WTC11 (cell line): ENCODE measurements around the gene ATP11A. TPM values are rescaled to one million over a fixed set of nuclear protein-coding genes. Genes with fewer than 3 reads are reported as not detected.
A peak's percentile ranks its signal among the peaks of the same experiment; 100 is the strongest.

ENCODE experiments used
- ATAC-seq: fragments of 200-7000 bp; cut with Tn5 transposase; 2 replicates; pipeline ENCODE4 v1.10.0; 2021; ENCODE audit warnings: mild to moderate bottlenecking, moderate library complexity
- CTCF ChIA-PET: fragments of 300-600 bp; sonication (Branson Sonifier 250); formaldehyde crosslinking; loops from one replicate; lab custom pipeline; 2021; ENCODE audit warnings: antibody characterized with exemption; lab: Charles Lee
- POLR2A ChIA-PET: fragments of 350-600 bp; sonication (Branson Sonifier 250); formaldehyde crosslinking; loops from one replicate; lab custom pipeline; 2021; ENCODE audit warnings: antibody characterized with exemption; lab: Charles Lee
- DNase-seq: peaks from one replicate; pipeline ENCODE4 v3.0.0; 2021; ENCODE audit warnings: low spot score
- H3K27ac Mint-ChIP-seq: 2 replicates; pipeline ENCODE4 v1.8.0; 2021; ENCODE audit warnings: mixed read lengths
- H3K27me3 Mint-ChIP-seq: 2 replicates; pipeline ENCODE4 v1.8.0; 2021; ENCODE audit warnings: low read depth, mild to moderate bottlenecking, moderate library complexity, mixed read lengths
- H3K36me3 Mint-ChIP-seq: 2 replicates; pipeline ENCODE4 v1.8.0; 2021; ENCODE audit warnings: mixed read lengths
- H3K4me1 Mint-ChIP-seq: 2 replicates; pipeline ENCODE4 v1.8.0; 2022; ENCODE audit warnings: mixed read lengths
- H3K4me3 Mint-ChIP-seq: 2 replicates; pipeline ENCODE4 v1.8.0; 2021; ENCODE audit warnings: mild to moderate bottlenecking, moderate library complexity, mixed read lengths
- H3K9me3 Mint-ChIP-seq: 2 replicates; pipeline ENCODE4 v1.8.0; 2021; ENCODE audit warnings: mixed read lengths
- ATF1 ChIP-seq: sonication (generic); formaldehyde crosslinking; IDR thresholded peaks from 2 replicates; pipeline ENCODE4 v1.8.1; 2023; ENCODE audit warnings: mild to moderate bottlenecking, moderate library complexity, missing genetic modification reagents
- CBFB ChIP-seq: sonication (generic); formaldehyde crosslinking; IDR thresholded peaks from 2 replicates; pipeline ENCODE4 v1.8.1; 2022; ENCODE audit warnings: mild to moderate bottlenecking, low read depth, missing genetic modification reagents
- ELF4 ChIP-seq: sonication (generic); formaldehyde crosslinking; IDR thresholded peaks from 2 replicates; pipeline ENCODE4 v1.8.1; 2022; ENCODE audit warnings: low read depth, mild to moderate bottlenecking, moderate library complexity, missing genetic modification reagents
- EMX1 ChIP-seq: fragments of 250-450 bp; sonication (Bioruptor Pico); IDR thresholded peaks from 2 replicates; pipeline ENCODE4 v1.8.0; 2021; ENCODE audit warnings: mild to moderate bottlenecking
- FOXJ3 ChIP-seq: sonication (generic); formaldehyde crosslinking; IDR thresholded peaks from 2 replicates; pipeline ENCODE4 v1.9.0; 2021; ENCODE audit warnings: missing genetic modification reagents, mild to moderate bottlenecking, borderline replicate concordance
- FOXP1 ChIP-seq: sonication (generic); formaldehyde crosslinking; IDR thresholded peaks from 2 replicates; pipeline ENCODE4 v1.8.0; 2022; ENCODE audit warnings: missing genetic modification reagents, mild to moderate bottlenecking, moderate library complexity, borderline replicate concordance
- KAT7 ChIP-seq: sonication (generic); formaldehyde crosslinking; IDR thresholded peaks from 2 replicates; pipeline ENCODE4 v1.8.1; 2023; ENCODE audit warnings: missing genetic modification reagents, mild to moderate bottlenecking, borderline replicate concordance
- NFATC4 ChIP-seq: fragments of 250-450 bp; sonication (Bioruptor Pico); IDR thresholded peaks from 2 replicates; pipeline ENCODE4 v1.9.0; 2021; ENCODE audit warnings: mild to moderate bottlenecking
- NFYB ChIP-seq: sonication (generic); formaldehyde crosslinking; conservative IDR thresholded peaks from 2 replicates; pipeline ENCODE4 v1.8.0; 2022; ENCODE audit warnings: low read depth, missing genetic modification reagents
- SMAD3 ChIP-seq: sonication (generic); formaldehyde crosslinking; IDR thresholded peaks from 2 replicates; pipeline ENCODE4 v1.8.0; 2022; ENCODE audit warnings: missing genetic modification reagents, mild to moderate bottlenecking, borderline replicate concordance
- SMAD4 ChIP-seq: sonication (generic); formaldehyde crosslinking; IDR thresholded peaks from 2 replicates; pipeline ENCODE4 v1.8.0; 2022; ENCODE audit warnings: mild to moderate bottlenecking, missing genetic modification reagents
- ZNF121 ChIP-seq: sonication (generic); formaldehyde crosslinking; IDR thresholded peaks from 2 replicates; pipeline ENCODE4 v1.8.0; 2023; ENCODE audit warnings: missing genetic modification reagents
- ZNF232 ChIP-seq: sonication (generic); formaldehyde crosslinking; IDR thresholded peaks from 2 replicates; pipeline ENCODE4 v1.8.0; 2022; ENCODE audit warnings: mild to moderate bottlenecking, missing genetic modification reagents
- ZNF671 ChIP-seq: fragments of 250-450 bp; sonication (Bioruptor Pico); IDR thresholded peaks from 2 replicates; pipeline ENCODE4 v1.8.0; 2021; ENCODE audit warnings: mild to moderate bottlenecking
- total RNA-seq: library from RNA; stranded (reverse); gene quantifications from 3 replicates; pipeline ENCODE4 v1.2.3, GENCODE V29; 2021
- TF ChIP-seq, protein P1 (sequence below): sonication (generic); formaldehyde crosslinking; IDR thresholded peaks from 2 replicates; pipeline ENCODE4 v1.8.0; 2022; ENCODE audit warnings: mild to moderate bottlenecking, missing genetic modification reagents
- TF ChIP-seq, protein P2 (sequence below): fragments of 250-450 bp; sonication (Bioruptor Pico); IDR thresholded peaks from 2 replicates; pipeline ENCODE4 v1.9.0; 2021; ENCODE audit warnings: mild to moderate bottlenecking
- TF ChIP-seq, protein P3 (sequence below): sonication (generic); formaldehyde crosslinking; IDR thresholded peaks from 2 replicates; pipeline ENCODE4 v1.8.1; 2023; ENCODE audit warnings: mild to moderate bottlenecking, missing genetic modification reagents, borderline replicate concordance
- TF ChIP-seq, protein P4 (sequence below): fragments of 250-450 bp; sonication (Bioruptor Pico); conservative IDR thresholded peaks from 2 replicates; pipeline ENCODE4 v1.9.0; 2021; ENCODE audit warnings: mild to moderate bottlenecking
- TF ChIP-seq, protein P5 (sequence below): fragments of 250-450 bp; sonication (Bioruptor Pico); IDR thresholded peaks from 2 replicates; pipeline ENCODE4 v1.8.0; 2021; ENCODE audit warnings: mild to moderate bottlenecking
- TF ChIP-seq, protein P6 (sequence below): sonication (generic); formaldehyde crosslinking; IDR thresholded peaks from 2 replicates; pipeline ENCODE4 v1.8.1; 2022; ENCODE audit warnings: mild to moderate bottlenecking, missing genetic modification reagents, moderate library complexity, borderline replicate concordance
- TF ChIP-seq, protein P7 (sequence below): sonication (generic); formaldehyde crosslinking; conservative IDR thresholded peaks from 2 replicates; pipeline ENCODE4 v1.8.1; 2023; ENCODE audit warnings: mild to moderate bottlenecking, low read depth, missing genetic modification reagents, moderate library complexity

The ATP11A gene
- total RNA-seq, 1 experiment from 2014 or later: 100 TPM

DNA sequence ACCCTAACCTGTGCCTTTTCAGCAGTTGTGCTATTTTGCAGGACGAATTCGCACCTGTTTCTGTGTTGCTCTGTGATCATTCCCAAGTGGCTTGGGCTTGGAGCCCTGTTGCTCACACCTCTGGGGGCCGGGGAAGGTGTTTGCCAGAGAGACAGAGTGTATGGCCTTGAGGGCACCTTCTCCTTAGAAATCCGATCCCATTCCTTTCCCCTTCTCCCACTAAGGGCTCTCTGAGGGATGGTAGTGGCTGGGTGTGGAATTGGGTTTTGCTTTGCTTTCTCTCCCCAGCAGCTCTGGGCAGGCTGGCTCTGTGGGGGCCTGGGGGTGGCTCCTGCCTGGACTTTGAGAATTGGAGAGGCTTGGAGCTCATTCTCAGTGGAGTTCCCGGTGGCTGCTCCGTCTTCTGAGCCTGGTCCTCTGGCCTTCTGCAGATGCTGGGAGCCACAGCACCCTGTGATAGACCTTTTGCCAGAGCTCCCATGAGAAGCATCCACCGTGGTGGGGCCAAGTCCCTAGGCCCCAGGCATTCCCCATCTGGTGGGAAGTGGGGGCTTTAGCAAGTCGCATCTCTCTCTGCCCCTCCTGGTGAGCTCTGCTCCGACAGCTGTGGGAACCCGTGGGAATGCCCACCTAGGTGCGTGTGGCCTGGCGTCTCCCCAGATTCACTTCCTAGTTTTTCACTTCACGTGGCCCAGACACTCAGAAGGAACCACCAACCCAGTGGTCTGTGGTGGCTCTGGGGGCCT is 26.1 kb downstream of the ATP11A start:
- Mint-ChIP-seq H3K36me3 (peaks cover 13% of the 10 kb centered on the region), H3K27ac (peak overlapping the region; percentile 93), H3K9me3 (no peaks in the 10 kb centered on the region), H3K4me1 (peaks cover 92% of the 10 kb centered on the region), H3K4me3 (peak overlapping the region; percentile 27; the same call in 1 of the 2 replicates), H3K27me3 (no peaks in the 10 kb centered on the region)
- TF ChIP-seq ZNF232 (CRISPR knock-in tag): 0 out of 2 replicates have a peak, but pooled peaks have one; percentile 37
- TF ChIP-seq CBFB (CRISPR knock-in tag): no peak
- peak; percentile 25 for DNase-seq
- no peak for ATAC-seq
- POLR2A ChIA-PET: no interaction called here
- CTCF ChIA-PET: interaction anchor here (0.7 kb wide), 1 partner anchor 314 kb away, joined by 3 read pairs; no protein-coding TSS in a partner anchor

DNA sequence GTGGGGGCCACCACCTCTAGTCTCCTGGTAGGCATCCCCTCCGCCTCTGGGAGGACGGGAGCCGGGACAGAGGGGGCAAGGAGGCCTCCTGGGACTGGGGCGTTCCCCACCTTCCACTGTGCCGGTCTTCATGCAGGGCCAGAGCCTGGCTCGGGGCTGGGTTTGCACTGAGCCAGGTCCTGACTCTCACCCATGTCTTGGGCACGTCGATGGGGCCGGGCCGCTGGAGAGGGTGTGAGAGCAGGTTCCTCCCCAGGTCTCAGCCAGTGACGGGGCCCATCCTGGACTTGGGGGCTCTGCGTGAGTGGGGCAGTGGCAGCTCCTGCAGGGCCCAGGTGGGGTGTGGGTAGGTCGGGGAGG is 26.6 kb downstream of the ATP11A start:
- CTCF ChIA-PET: no interaction called here
- POLR2A ChIA-PET: no interaction called here
- H3K4me1 Mint-ChIP-seq: peaks cover 92% of the 10 kb centered on the region

More for the DNA sequence above, 26.6 kb downstream of the ATP11A start:
- DNase-seq (peak; percentile 9), ATAC-seq (no peak)
- Mint-ChIP-seq H3K4me3 (no peak overlapping the region), H3K36me3 (peaks cover 13% of the 10 kb centered on the region), H3K27me3 (no peaks in the 10 kb centered on the region), H3K9me3 (no peaks in the 10 kb centered on the region), H3K27ac (peak overlapping the region; percentile 76; the same call in 1 of the 2 replicates)
- TF ChIP-seq, protein P1, sequence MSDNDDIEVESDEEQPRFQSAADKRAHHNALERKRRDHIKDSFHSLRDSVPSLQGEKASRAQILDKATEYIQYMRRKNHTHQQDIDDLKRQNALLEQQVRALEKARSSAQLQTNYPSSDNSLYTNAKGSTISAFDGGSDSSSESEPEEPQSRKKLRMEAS (CRISPR knock-in tag): no peak
- no peak for TF ChIP-seq SMAD4
- TF ChIP-seq SMAD3 (CRISPR knock-in tag): no peak
- TF ChIP-seq, protein P2, sequence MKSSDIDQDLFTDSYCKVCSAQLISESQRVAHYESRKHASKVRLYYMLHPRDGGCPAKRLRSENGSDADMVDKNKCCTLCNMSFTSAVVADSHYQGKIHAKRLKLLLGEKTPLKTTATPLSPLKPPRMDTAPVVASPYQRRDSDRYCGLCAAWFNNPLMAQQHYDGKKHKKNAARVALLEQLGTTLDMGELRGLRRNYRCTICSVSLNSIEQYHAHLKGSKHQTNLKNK (CRISPR knock-in tag): no peak
- TF ChIP-seq EMX1 (CRISPR knock-in tag): no peak
- TF ChIP-seq, protein P3, sequence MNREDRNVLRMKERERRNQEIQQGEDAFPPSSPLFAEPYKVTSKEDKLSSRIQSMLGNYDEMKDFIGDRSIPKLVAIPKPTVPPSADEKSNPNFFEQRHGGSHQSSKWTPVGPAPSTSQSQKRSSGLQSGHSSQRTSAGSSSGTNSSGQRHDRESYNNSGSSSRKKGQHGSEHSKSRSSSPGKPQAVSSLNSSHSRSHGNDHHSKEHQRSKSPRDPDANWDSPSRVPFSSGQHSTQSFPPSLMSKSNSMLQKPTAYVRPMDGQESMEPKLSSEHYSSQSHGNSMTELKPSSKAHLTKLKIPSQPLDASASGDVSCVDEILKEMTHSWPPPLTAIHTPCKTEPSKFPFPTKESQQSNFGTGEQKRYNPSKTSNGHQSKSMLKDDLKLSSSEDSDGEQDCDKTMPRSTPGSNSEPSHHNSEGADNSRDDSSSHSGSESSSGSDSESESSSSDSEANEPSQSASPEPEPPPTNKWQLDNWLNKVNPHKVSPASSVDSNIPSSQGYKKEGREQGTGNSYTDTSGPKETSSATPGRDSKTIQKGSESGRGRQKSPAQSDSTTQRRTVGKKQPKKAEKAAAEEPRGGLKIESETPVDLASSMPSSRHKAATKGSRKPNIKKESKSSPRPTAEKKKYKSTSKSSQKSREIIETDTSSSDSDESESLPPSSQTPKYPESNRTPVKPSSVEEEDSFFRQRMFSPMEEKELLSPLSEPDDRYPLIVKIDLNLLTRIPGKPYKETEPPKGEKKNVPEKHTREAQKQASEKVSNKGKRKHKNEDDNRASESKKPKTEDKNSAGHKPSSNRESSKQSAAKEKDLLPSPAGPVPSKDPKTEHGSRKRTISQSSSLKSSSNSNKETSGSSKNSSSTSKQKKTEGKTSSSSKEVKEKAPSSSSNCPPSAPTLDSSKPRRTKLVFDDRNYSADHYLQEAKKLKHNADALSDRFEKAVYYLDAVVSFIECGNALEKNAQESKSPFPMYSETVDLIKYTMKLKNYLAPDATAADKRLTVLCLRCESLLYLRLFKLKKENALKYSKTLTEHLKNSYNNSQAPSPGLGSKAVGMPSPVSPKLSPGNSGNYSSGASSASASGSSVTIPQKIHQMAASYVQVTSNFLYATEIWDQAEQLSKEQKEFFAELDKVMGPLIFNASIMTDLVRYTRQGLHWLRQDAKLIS (CRISPR knock-in tag): no peak
- no peak for TF ChIP-seq NFATC4
- no peak for TF ChIP-seq NFYB (CRISPR knock-in tag)
- TF ChIP-seq, protein P4, sequence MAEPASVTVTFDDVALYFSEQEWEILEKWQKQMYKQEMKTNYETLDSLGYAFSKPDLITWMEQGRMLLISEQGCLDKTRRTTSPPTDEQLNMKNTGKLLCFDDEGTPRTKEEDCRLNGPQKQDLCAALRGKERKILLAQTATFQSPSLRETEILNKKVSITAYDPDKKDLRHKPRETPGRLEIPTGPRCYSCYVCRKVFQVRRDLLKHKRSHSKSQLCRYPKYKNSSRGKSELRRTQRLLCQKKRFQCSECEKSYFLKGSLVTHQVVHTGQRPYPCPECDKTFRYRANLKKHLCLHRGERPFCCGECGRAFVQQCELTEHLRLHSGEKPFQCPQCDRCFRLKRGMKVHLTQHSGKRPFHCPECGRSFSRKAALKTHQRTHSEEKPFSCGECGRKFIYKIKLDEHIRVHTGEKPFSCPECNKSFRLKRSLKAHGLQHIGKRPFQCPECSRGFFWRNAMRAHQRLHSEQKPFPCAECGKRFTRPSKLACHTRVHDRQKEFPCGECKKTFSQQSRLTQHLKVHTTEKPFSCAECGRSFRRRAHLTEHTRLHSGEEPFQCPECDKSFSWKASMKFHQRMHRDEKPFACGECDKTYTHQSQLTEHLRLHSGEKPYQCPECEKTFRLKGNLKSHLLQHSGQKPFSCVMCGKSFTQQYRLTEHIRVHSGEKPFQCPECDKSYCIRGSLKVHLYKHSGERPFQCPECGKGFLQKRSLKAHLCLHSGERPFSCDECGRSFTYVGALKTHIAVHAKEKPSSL (CRISPR knock-in tag): no peak
- TF ChIP-seq ELF4 (CRISPR knock-in tag): no peak
- TF ChIP-seq FOXJ3 (CRISPR knock-in tag): no peak
- no peak for TF ChIP-seq ATF1 (CRISPR knock-in tag)
- TF ChIP-seq ZNF671 (CRISPR knock-in tag): no peak
- TF ChIP-seq KAT7 (CRISPR knock-in tag): no peak
- no peak for TF ChIP-seq FOXP1
- TF ChIP-seq, protein P5, sequence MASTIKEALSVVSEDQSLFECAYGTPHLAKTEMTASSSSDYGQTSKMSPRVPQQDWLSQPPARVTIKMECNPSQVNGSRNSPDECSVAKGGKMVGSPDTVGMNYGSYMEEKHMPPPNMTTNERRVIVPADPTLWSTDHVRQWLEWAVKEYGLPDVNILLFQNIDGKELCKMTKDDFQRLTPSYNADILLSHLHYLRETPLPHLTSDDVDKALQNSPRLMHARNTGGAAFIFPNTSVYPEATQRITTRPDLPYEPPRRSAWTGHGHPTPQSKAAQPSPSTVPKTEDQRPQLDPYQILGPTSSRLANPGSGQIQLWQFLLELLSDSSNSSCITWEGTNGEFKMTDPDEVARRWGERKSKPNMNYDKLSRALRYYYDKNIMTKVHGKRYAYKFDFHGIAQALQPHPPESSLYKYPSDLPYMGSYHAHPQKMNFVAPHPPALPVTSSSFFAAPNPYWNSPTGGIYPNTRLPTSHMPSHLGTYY (CRISPR knock-in tag): no peak
- TF ChIP-seq, protein P6, sequence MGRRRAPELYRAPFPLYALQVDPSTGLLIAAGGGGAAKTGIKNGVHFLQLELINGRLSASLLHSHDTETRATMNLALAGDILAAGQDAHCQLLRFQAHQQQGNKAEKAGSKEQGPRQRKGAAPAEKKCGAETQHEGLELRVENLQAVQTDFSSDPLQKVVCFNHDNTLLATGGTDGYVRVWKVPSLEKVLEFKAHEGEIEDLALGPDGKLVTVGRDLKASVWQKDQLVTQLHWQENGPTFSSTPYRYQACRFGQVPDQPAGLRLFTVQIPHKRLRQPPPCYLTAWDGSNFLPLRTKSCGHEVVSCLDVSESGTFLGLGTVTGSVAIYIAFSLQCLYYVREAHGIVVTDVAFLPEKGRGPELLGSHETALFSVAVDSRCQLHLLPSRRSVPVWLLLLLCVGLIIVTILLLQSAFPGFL (CRISPR knock-in tag): no peak
- TF ChIP-seq, protein P7, sequence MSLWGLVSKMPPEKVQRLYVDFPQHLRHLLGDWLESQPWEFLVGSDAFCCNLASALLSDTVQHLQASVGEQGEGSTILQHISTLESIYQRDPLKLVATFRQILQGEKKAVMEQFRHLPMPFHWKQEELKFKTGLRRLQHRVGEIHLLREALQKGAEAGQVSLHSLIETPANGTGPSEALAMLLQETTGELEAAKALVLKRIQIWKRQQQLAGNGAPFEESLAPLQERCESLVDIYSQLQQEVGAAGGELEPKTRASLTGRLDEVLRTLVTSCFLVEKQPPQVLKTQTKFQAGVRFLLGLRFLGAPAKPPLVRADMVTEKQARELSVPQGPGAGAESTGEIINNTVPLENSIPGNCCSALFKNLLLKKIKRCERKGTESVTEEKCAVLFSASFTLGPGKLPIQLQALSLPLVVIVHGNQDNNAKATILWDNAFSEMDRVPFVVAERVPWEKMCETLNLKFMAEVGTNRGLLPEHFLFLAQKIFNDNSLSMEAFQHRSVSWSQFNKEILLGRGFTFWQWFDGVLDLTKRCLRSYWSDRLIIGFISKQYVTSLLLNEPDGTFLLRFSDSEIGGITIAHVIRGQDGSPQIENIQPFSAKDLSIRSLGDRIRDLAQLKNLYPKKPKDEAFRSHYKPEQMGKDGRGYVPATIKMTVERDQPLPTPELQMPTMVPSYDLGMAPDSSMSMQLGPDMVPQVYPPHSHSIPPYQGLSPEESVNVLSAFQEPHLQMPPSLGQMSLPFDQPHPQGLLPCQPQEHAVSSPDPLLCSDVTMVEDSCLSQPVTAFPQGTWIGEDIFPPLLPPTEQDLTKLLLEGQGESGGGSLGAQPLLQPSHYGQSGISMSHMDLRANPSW (CRISPR knock-in tag): no peak
- TF ChIP-seq ZNF121 (CRISPR knock-in tag): no peak
